ENCODE results near the gene TAAR5.
"Not testable (repeated sequence)": the region's sequence is repeated elsewhere in the genome, so short reads cannot be mapped to it uniquely, and the experiment has no call there.

Gene TAAR5

GRCh38 chr6:132570221-132570777 is 19.2 kb downstream of the TAAR5 start, which contains the start of gene TAAR6:
TSS of gene TAAR6 (plus strand) at chr6:132570322. CDS start at chr6:132570322, 0 bp downstream.
- no peak for DNase-seq (ENCODE audit: low spot score)
- TF ChIP-seq, protein P1, sequence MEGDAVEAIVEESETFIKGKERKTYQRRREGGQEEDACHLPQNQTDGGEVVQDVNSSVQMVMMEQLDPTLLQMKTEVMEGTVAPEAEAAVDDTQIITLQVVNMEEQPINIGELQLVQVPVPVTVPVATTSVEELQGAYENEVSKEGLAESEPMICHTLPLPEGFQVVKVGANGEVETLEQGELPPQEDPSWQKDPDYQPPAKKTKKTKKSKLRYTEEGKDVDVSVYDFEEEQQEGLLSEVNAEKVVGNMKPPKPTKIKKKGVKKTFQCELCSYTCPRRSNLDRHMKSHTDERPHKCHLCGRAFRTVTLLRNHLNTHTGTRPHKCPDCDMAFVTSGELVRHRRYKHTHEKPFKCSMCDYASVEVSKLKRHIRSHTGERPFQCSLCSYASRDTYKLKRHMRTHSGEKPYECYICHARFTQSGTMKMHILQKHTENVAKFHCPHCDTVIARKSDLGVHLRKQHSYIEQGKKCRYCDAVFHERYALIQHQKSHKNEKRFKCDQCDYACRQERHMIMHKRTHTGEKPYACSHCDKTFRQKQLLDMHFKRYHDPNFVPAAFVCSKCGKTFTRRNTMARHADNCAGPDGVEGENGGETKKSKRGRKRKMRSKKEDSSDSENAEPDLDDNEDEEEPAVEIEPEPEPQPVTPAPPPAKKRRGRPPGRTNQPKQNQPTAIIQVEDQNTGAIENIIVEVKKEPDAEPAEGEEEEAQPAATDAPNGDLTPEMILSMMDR (IDR thresholded peaks at IDR 0.05; ENCODE audit: extremely low read depth, insufficient read depth, missing control alignments), result no peak
- in situ Hi-C loops (cut with MboI; ENCODE audit: low pct_unique_long_range_greater_than_20kb, low sequenced_read_pairs, unreplicated experiment), result no loop called here

DNA sequence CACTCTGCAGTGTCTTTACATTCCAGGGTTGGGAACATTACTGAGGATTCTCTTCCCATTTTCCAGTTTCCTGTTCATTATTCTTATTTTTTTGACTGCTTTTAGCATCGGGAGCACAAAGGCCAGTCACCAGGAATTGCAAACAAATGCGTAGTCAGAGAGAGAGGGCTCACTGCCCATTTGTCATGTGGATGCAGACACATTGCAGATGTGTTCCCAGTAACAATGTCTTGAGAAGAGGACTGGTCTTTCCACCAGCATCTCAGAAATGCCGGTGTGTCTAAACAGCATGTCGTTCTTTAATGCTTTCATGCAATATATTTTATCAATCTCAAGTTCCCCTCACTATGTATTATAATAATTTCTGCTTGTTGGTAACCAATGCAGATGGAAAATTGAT is 20.4 kb downstream of the TAAR5 start:
- no peak for DNase-seq (ENCODE audit: low spot score)
- in situ Hi-C loops (cut with MboI; ENCODE audit: low pct_unique_long_range_greater_than_20kb, low sequenced_read_pairs, unreplicated experiment), result no loop called here
- TF ChIP-seq, protein P1 (IDR thresholded peaks at IDR 0.05; ENCODE audit: extremely low read depth, insufficient read depth, missing control alignments), result no peak

GRCh38 chr6:132568611-132569010 is 20.9 kb downstream of the TAAR5 start:
- TF ChIP-seq, protein P1 (IDR thresholded peaks at IDR 0.05; ENCODE audit: extremely low read depth, insufficient read depth, missing control alignments), result no peak
- in situ Hi-C loops (cut with MboI; ENCODE audit: low pct_unique_long_range_greater_than_20kb, low sequenced_read_pairs, unreplicated experiment), result no loop called here
- no peak for DNase-seq (ENCODE audit: low spot score)

DNA sequence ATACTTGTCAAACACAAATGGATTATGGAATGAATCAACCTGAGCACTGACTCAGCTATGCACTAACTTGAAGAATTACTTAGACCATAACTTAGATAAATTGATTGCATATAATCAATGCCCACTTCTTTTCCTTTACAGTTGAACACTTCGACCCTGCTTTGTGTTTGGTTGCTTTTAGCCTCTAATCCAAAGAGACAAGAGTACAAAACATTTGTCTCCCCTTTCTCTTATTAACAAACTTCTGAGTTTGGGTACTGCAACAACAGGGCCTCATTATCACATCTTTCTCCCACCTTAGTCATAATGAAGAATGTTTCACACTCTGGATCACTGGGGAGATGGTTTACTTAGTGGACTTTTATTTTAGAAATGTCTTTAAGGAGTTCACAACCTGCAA is 22.0 kb downstream of the TAAR5 start:
- TF ChIP-seq, protein P1 (IDR thresholded peaks at IDR 0.05; ENCODE audit: extremely low read depth, insufficient read depth, missing control alignments), result no peak
- no peak for DNase-seq (ENCODE audit: low spot score)
- in situ Hi-C loops (cut with MboI; ENCODE audit: low pct_unique_long_range_greater_than_20kb, low sequenced_read_pairs, unreplicated experiment), result no loop called here

GRCh38 chr6:132566404-132566803 is 23.1 kb downstream of the TAAR5 start:
- TF ChIP-seq, protein P1 (IDR thresholded peaks at IDR 0.05; ENCODE audit: extremely low read depth, insufficient read depth, missing control alignments), result no peak

DNA sequence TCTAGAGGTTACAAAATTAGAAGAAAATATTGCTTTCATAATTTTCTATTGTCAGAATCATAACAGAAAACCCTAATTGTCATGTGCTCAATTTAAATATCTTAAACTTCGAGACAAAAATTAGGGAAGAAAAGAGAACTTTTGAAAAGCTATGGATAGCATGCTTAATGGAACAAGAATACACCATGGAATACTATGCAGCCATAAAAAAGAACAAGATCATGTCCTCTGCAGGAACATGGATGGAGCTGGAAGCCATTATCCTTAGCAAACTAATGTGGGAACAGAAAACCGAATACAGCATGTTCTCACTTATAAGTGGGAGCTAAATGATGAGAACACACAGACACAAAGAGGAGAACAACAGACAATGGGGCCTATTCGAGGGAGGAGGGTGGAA is 29.5 kb downstream of the TAAR5 start:
- in situ Hi-C loops (cut with MboI; ENCODE audit: low pct_unique_long_range_greater_than_20kb, low sequenced_read_pairs, unreplicated experiment); DNase-seq (ENCODE audit: low spot score): not testable (repeated sequence)

More at GRCh38 chr6:132566404-132566803, 23.1 kb downstream of the TAAR5 start:
- no peak for DNase-seq (ENCODE audit: low spot score)
- in situ Hi-C loops (cut with MboI; ENCODE audit: low pct_unique_long_range_greater_than_20kb, low sequenced_read_pairs, unreplicated experiment), result no loop called here

GRCh38 chr6:132552372-132552771 is 37.2 kb downstream of the TAAR5 start, which contains the start of gene TAAR8:
TSS of gene TAAR8 (plus strand) at chr6:132552672. CDS start at chr6:132552693, 21 bp downstream.
- DNase-seq (ENCODE audit: low spot score), result no peak
- TF ChIP-seq, protein P1 (IDR thresholded peaks at IDR 0.05; ENCODE audit: extremely low read depth, insufficient read depth, missing control alignments), result no peak
- in situ Hi-C loops (cut with MboI; ENCODE audit: low pct_unique_long_range_greater_than_20kb, low sequenced_read_pairs, unreplicated experiment), result no loop called here

Data from GM13977 (cell line).